ENCODE measurements around the gene ABCD1. TPM values are rescaled to one million over a fixed set of nuclear protein-coding genes. Genes with fewer than 3 reads are reported as not detected.
"Not testable (repeated sequence)": the region's sequence is repeated elsewhere in the genome, so short reads cannot be mapped to it uniquely, and the experiment has no call there.

Gene ABCD1
- total RNA-seq (ENCODE audit: low replicate concordance) = 0.79 and 5.0 TPM in 2 replicates

GRCh38 chrX:153724252-153725038 is at the start of gene ABCD1, which contains the start of gene BCAP31:
Gene ABCD1 (plus strand): TSS chrX:153724856. CDS start chrX:153725267, 411 bp downstream.
Gene BCAP31 (minus strand): TSS chrX:153724387. CDS start chrX:153723244, 1,143 bp downstream.
- H3K9me3 Mint-ChIP-seq = peaks cover 9% of the 10 kb centered on the region
- no peak within 1 kb of the TSS for H3K27ac Mint-ChIP-seq
- peak within 1 kb of the TSS; percentile 80 for H3K4me2 ChIP-seq
- peak within 1 kb of the TSS; percentile 55 for H3K9ac ChIP-seq
- H4K20me1 ChIP-seq (ENCODE audit: low read depth) = peaks cover 52% of the 10 kb centered on the region
- H2AFZ ChIP-seq (replicated peaks) = no peak within 1 kb of the TSS
- peaks cover 3% of the 10 kb centered on the region for H3K36me3 ChIP-seq
- peaks cover 20% of the 10 kb centered on the region for H3K4me1 Mint-ChIP-seq
- TF ChIP-seq EZH2 (IDR thresholded peaks at IDR 0.05) (no peak), CTCF (IDR thresholded peaks at IDR 0.05) (no peak), EZH2phosphoT487 (IDR thresholded peaks at IDR 0.05) (no peak)
- DNase-seq (ENCODE audit: low spot score) = peak; percentile 95
- H3K27me3 Mint-ChIP-seq (ENCODE audit: insufficient read depth, low read depth) = peaks cover 6% of the 10 kb centered on the region
- H3K27me3 ChIP-seq = no peaks in the 10 kb centered on the region
- H3K9me3 ChIP-seq (ENCODE audit: low read depth) = no peaks in the 10 kb centered on the region
- peaks cover 7% of the 10 kb centered on the region for H3K36me3 Mint-ChIP-seq
- peaks cover 12% of the 10 kb centered on the region for H3K4me1 ChIP-seq
- peak within 1 kb of the TSS; percentile 69 for H3K27ac ChIP-seq
- H3K4me3 Mint-ChIP-seq = peak within 1 kb of the TSS; percentile 84
- H3K79me2 ChIP-seq (ENCODE audit: low read depth) = peaks cover 21% of the 10 kb centered on the region
- no peaks in the 10 kb centered on the region for H3F3A ChIP-seq (ENCODE audit: low read depth)
- peak within 1 kb of the TSS; percentile 73 for H3K4me3 ChIP-seq

- DNase-seq (ENCODE audit: low spot score) = no peak
- Histone ChIP-seq H3K36me3 (no peaks in the 10 kb centered on the region), H3K79me2 (ENCODE audit: low read depth) (peaks cover 10% of the 10 kb centered on the region), H3K4me1 (peaks cover 3% of the 10 kb centered on the region), H3K4me3 (no peak overlapping the region), H3K27ac (no peak overlapping the region), H2AFZ (replicated peaks) (no peak overlapping the region), H3K4me2 (no peak overlapping the region), H4K20me1 (ENCODE audit: low read depth) (no peaks in the 10 kb centered on the region), H3K27me3 (no peaks in the 10 kb centered on the region), H3F3A (ENCODE audit: low read depth) (peaks cover 32% of the 10 kb centered on the region), H3K9me3 (ENCODE audit: low read depth) (no peaks in the 10 kb centered on the region), H3K9ac (no peak overlapping the region)
- H3K36me3 Mint-ChIP-seq = peaks cover 2% of the 10 kb centered on the region
- H3K9me3 Mint-ChIP-seq = peaks cover 25% of the 10 kb centered on the region
- TF ChIP-seq CTCF (IDR thresholded peaks at IDR 0.05) (no peak), EZH2 (IDR thresholded peaks at IDR 0.05) (no peak), EZH2phosphoT487 (IDR thresholded peaks at IDR 0.05) (no peak)
- H3K4me3 Mint-ChIP-seq = no peak overlapping the region
- no peak overlapping the region for H3K27ac Mint-ChIP-seq
- peaks cover 3% of the 10 kb centered on the region for H3K27me3 Mint-ChIP-seq (ENCODE audit: insufficient read depth, low read depth)
- peaks cover 8% of the 10 kb centered on the region for H3K4me1 Mint-ChIP-seq
Measured at GRCh38 chrX:153681175-153681574, 43.5 kb upstream of the ABCD1 start.

GRCh38 chrX:153683486-153683885 is 41.2 kb upstream of the ABCD1 start:
- not testable (repeated sequence) for H3K36me3 ChIP-seq; H3K9me3 ChIP-seq (ENCODE audit: low read depth); H3K27me3 ChIP-seq; H2AFZ ChIP-seq (replicated peaks); H3K27me3 Mint-ChIP-seq (ENCODE audit: insufficient read depth, low read depth); H3K36me3 Mint-ChIP-seq; DNase-seq (ENCODE audit: low spot score); H4K20me1 ChIP-seq (ENCODE audit: low read depth); H3K4me1 ChIP-seq; H3K9ac ChIP-seq
- Histone ChIP-seq H3F3A (ENCODE audit: low read depth) (peaks cover 40% of the 10 kb centered on the region), H3K4me3 (peak overlapping the region; percentile 26), H3K79me2 (ENCODE audit: low read depth) (peaks cover 13% of the 10 kb centered on the region), H3K27ac (peak overlapping the region; percentile 93), H3K4me2 (peak overlapping the region; percentile 22)
- Mint-ChIP-seq H3K4me3 (peak overlapping the region; percentile 59), H3K4me1 (peaks cover 14% of the 10 kb centered on the region), H3K27ac (peak overlapping the region; percentile 94), H3K9me3 (peaks cover 26% of the 10 kb centered on the region)

Data from neural progenitor cell (in vitro differentiated cells).